OCI-LY1 (cell line): ENCODE results near the gene ZNF608.

Experiments used
- H2AFZ ChIP-seq: fragments of 200-600 bp; sonication (generic), shearing (Covaris generic); 2 replicates; pipeline ENCODE4 v1.6.0; 2014; ENCODE audit warnings: antibody characterized with exemption, mild to moderate bottlenecking, low read length
- H3F3A ChIP-seq: fragments of 200-600 bp; sonication (generic), shearing (Covaris generic); 2 replicates; pipeline ENCODE4 v1.6.0; 2014; ENCODE audit warnings: mild to moderate bottlenecking, antibody characterized with exemption, low read length, moderate library complexity; ENCODE audit not compliant: insufficient read depth
- H3K27ac ChIP-seq: fragments of 200-600 bp; sonication (generic); 2 replicates; pipeline ENCODE4 v1.5.1; 2014; ENCODE audit warnings: low read length, mixed run types, mild to moderate bottlenecking, low read depth; ENCODE audit not compliant: poor library complexity, severe bottlenecking
- H3K27me3 ChIP-seq: fragments of 200-600 bp; sonication (generic); 2 replicates; pipeline ENCODE4 v1.6.0; 2014; ENCODE audit warnings: antibody characterized with exemption, mild to moderate bottlenecking, low read length, moderate library complexity; ENCODE audit not compliant: insufficient read depth
- H3K36me3 ChIP-seq: fragments of 200-600 bp; sonication (generic); 2 replicates; pipeline ENCODE4 v1.6.1; 2014; ENCODE audit warnings: mild to moderate bottlenecking, antibody characterized with exemption, low read length, moderate library complexity, mixed read lengths; ENCODE audit not compliant: insufficient read depth
- H3K4me1 ChIP-seq: fragments of 200-600 bp; sonication (generic); 2 replicates; pipeline ENCODE4 v1.5.1; 2014; ENCODE audit warnings: mild to moderate bottlenecking, low read length, moderate library complexity; ENCODE audit not compliant: insufficient read depth, severe bottlenecking
- H3K4me2 ChIP-seq: fragments of 200-600 bp; sonication (generic), shearing (Covaris generic); 2 replicates; pipeline ENCODE4 v1.6.1; 2014; ENCODE audit warnings: low read length
- H3K4me3 ChIP-seq: fragments of 200-600 bp; sonication (generic); 2 replicates; pipeline ENCODE4 v1.5.1; 2014; ENCODE audit warnings: low read length, low read depth, mild to moderate bottlenecking, mixed read lengths; ENCODE audit not compliant: poor library complexity, severe bottlenecking
- H3K79me2 ChIP-seq: fragments of 200-600 bp; shearing (Covaris generic); 2 replicates; pipeline ENCODE4 v1.6.1; 2016; ENCODE audit warnings: mixed run types, low read length, mixed read lengths; ENCODE audit not compliant: insufficient read depth
- H3K9ac ChIP-seq: fragments of 200-600 bp; sonication (generic), shearing (Covaris generic); 2 replicates; pipeline ENCODE4 v1.6.1; 2014; ENCODE audit warnings: mild to moderate bottlenecking, low read length, mixed read lengths
- H3K9me2 ChIP-seq: fragments of 200-600 bp; sonication (generic), shearing (Covaris generic); 2 replicates; pipeline ENCODE4 v1.6.1; 2014; ENCODE audit warnings: low read depth, mild to moderate bottlenecking, low read length, mixed read lengths
- H3K9me3 ChIP-seq: fragments of 200-600 bp; shearing (Covaris generic); 2 replicates; pipeline ENCODE4 v1.6.1; 2014; ENCODE audit warnings: low read length, mixed read lengths
- H4K20me1 ChIP-seq: fragments of 200-600 bp; sonication (generic), shearing (Covaris generic); 2 replicates; pipeline ENCODE4 v1.6.0; 2016; ENCODE audit warnings: mild to moderate bottlenecking, low read length; ENCODE audit not compliant: insufficient read depth
- CTCF ChIP-seq: fragments of 200-600 bp; sonication (generic), shearing (Covaris generic); IDR thresholded peaks from 2 replicates; pipeline ENCODE4 v1.5.1; 2017; ENCODE audit warnings: mild to moderate bottlenecking, antibody characterized with exemption, low read length, moderate library complexity, mixed read lengths
- EZH2 ChIP-seq: fragments of 200-600 bp; sonication (generic), shearing (Covaris generic); IDR thresholded peaks from 2 replicates; pipeline ENCODE4 v1.8.0; 2017; ENCODE audit warnings: borderline replicate concordance, mixed run types, mild to moderate bottlenecking, antibody characterized with exemption, low read length, moderate library complexity, mixed read lengths

The ZNF608 gene

GRCh38 chr5:124736805-124737188 lies 9.6 kb downstream of the ZNF608 start:
- Histone ChIP-seq H3K36me3 (no peaks in the 10 kb centered on the region), H3K4me1 (peaks cover 100% of the 10 kb centered on the region), H3K9me2 (no peaks in the 10 kb centered on the region), H3K27me3 (no peaks in the 10 kb centered on the region), H3K9ac (peak overlapping the region; percentile 96), H3K27ac (peak overlapping the region; percentile 99), H3K4me2 (peak overlapping the region; percentile 77), H2AFZ (no peak overlapping the region), H3K4me3 (peak overlapping the region; percentile 78), H3K9me3 (no peaks in the 10 kb centered on the region), H4K20me1 (no peaks in the 10 kb centered on the region), H3K79me2 (peaks cover 100% of the 10 kb centered on the region), H3F3A (no peaks in the 10 kb centered on the region)
- TF ChIP-seq EZH2 (no peak), CTCF (no peak)

GRCh38 chr5:124736082-124736804 lies 10.2 kb downstream of the ZNF608 start:
- H3K4me3 ChIP-seq = peak overlapping the region; percentile 78
- no peaks in the 10 kb centered on the region for H3K36me3 ChIP-seq
- H3K4me1 ChIP-seq = peaks cover 100% of the 10 kb centered on the region
- no peaks in the 10 kb centered on the region for H3K9me3 ChIP-seq
- TF ChIP-seq CTCF (no peak), EZH2 (no peak)
- H3K27me3 ChIP-seq = no peaks in the 10 kb centered on the region
- peaks cover 98% of the 10 kb centered on the region for H3K79me2 ChIP-seq
- H3K9me2 ChIP-seq = no peaks in the 10 kb centered on the region
- no peak overlapping the region for H2AFZ ChIP-seq
- H3F3A ChIP-seq = no peaks in the 10 kb centered on the region
- H3K4me2 ChIP-seq = peak overlapping the region; percentile 77
- H3K27ac ChIP-seq = peak overlapping the region; percentile 99
- H4K20me1 ChIP-seq = no peaks in the 10 kb centered on the region
- peak overlapping the region; percentile 96 for H3K9ac ChIP-seq

DNA sequence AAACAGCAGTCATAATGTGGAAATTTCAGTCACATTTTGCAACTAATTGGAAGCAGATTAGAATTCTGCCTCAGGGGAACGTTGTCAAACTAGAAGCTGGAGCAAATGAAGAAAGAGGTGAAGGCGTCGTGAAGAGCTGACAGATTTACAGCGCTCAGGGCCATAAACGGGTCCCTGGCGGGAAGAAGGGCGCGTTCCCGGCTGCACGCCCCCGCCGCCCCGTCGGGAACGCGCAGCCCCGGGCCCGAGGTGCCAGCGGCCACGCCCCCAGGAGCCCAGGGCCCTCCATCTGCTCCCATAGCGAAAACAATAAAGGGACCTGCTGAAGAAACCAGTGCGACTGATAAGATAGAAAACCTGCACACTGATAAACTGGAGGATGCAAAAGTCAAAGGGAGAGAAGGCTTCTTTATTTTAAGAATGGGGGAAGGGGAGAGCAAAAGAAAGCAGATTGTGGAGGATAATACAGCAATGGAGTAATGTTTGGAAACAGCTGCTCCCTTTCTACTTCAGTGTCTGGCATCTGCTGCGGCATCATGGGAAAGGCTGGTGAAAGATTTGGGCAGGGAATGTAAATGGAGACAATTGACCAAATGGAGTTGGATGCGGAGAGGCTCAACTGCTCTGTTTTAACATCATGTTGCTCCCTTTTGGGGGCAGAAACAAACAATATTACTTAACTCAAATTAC lies 11.1 kb downstream of the ZNF608 start:
- Histone ChIP-seq H3K27me3 (no peaks in the 10 kb centered on the region), H3K9ac (peak overlapping the region; percentile 96), H2AFZ (no peak overlapping the region), H3F3A (no peaks in the 10 kb centered on the region), H3K36me3 (no peaks in the 10 kb centered on the region), H3K4me3 (peak overlapping the region; percentile 78), H3K9me3 (no peaks in the 10 kb centered on the region), H3K27ac (peak overlapping the region; percentile 99), H3K79me2 (peaks cover 96% of the 10 kb centered on the region), H3K4me2 (peak overlapping the region; percentile 77), H3K9me2 (no peaks in the 10 kb centered on the region), H3K4me1 (peaks cover 100% of the 10 kb centered on the region), H4K20me1 (no peaks in the 10 kb centered on the region)
- no peak for TF ChIP-seq EZH2
- no peak for TF ChIP-seq CTCF
